Astrocyte (in vitro differentiated cells and primary cell): ENCODE data around the gene NEXMIF. TPM values are rescaled to one million over a fixed set of nuclear protein-coding genes. Genes with fewer than 3 reads are reported as not detected.

Source experiments
- DNase-seq: peaks from one replicate; pipeline ENCODE4 v3.0.0-alpha.2; 2010; ENCODE audit warnings: low read depth
- FAIRE-seq: peaks from 2 replicates; lab custom pipeline; 2011; peaks lifted over from hg19 to GRCh38; lab: Jason Lieb, UNC
- H2AFZ ChIP-seq: 2 replicates; pipeline ENCODE4 v1.6.0; 2012; ENCODE audit warnings: low read depth, low read length, inconsistent platforms
- H3K27ac ChIP-seq: 2 replicates; pipeline ENCODE4 v1.5.1; 2011; ENCODE audit warnings: low read depth, low read length, inconsistent platforms
- H3K27me3 ChIP-seq: 2 replicates; pipeline ENCODE4 v1.6.0; 2011; ENCODE audit warnings: low read length, inconsistent platforms; ENCODE audit not compliant: insufficient read depth
- H3K36me3 ChIP-seq: 2 replicates; pipeline ENCODE4 v1.5.1; 2011; ENCODE audit warnings: low read length, inconsistent platforms; ENCODE audit not compliant: insufficient read depth
- H3K4me1 ChIP-seq: 2 replicates; pipeline ENCODE4 v1.5.1; 2011; ENCODE audit warnings: low read length, inconsistent platforms; ENCODE audit not compliant: insufficient read depth
- H3K4me2 ChIP-seq: 2 replicates; pipeline ENCODE4 v1.6.0; 2012; ENCODE audit warnings: low read length, inconsistent platforms
- H3K4me3 ChIP-seq: 2 replicates; pipeline ENCODE4 v1.5.1; 2011; ENCODE audit warnings: low read depth, mild to moderate bottlenecking, low read length, inconsistent platforms; ENCODE audit not compliant: insufficient read depth
- H3K79me2 ChIP-seq: 2 replicates; pipeline ENCODE4 v1.6.0; 2012; ENCODE audit warnings: mild to moderate bottlenecking, low read length, inconsistent platforms; ENCODE audit not compliant: insufficient read depth
- H3K9ac ChIP-seq: 2 replicates; pipeline ENCODE4 v1.6.0; 2012; ENCODE audit warnings: mild to moderate bottlenecking, low read length, inconsistent platforms
- H3K9me3 ChIP-seq: 2 replicates; pipeline ENCODE4 v1.5.1; 2012; ENCODE audit warnings: low read depth, mild to moderate bottlenecking, low read length, inconsistent platforms; ENCODE audit not compliant: insufficient read depth
- H4K20me1 ChIP-seq: 2 replicates; pipeline ENCODE4 v1.6.0; 2012; ENCODE audit warnings: low read length, inconsistent platforms; ENCODE audit not compliant: insufficient read depth
- H3K27ac Mint-ChIP-seq: one replicate; pipeline ENCODE4 v1.8.0; 2021; ENCODE audit warnings: mild to moderate bottlenecking, mixed read lengths; ENCODE audit not compliant: unreplicated experiment
- H3K27me3 Mint-ChIP-seq: one replicate; pipeline ENCODE4 v1.8.0; 2021; ENCODE audit warnings: low read depth, mixed read lengths; ENCODE audit not compliant: unreplicated experiment
- H3K36me3 Mint-ChIP-seq: one replicate; pipeline ENCODE4 v1.8.0; 2021; ENCODE audit warnings: low read depth, mixed read lengths; ENCODE audit not compliant: unreplicated experiment
- H3K4me1 Mint-ChIP-seq: one replicate; pipeline ENCODE4 v1.8.0; 2021; ENCODE audit warnings: low read depth, mixed read lengths; ENCODE audit not compliant: unreplicated experiment
- H3K4me3 Mint-ChIP-seq: one replicate; pipeline ENCODE4 v1.8.0; 2021; ENCODE audit warnings: mild to moderate bottlenecking, moderate library complexity, mixed read lengths; ENCODE audit not compliant: unreplicated experiment
- H3K9me3 Mint-ChIP-seq: one replicate; pipeline ENCODE4 v1.8.0; 2021; ENCODE audit warnings: mild to moderate bottlenecking, mixed read lengths; ENCODE audit not compliant: unreplicated experiment
- CTCF ChIP-seq: IDR thresholded peaks from 2 replicates; pipeline ENCODE4 v1.5.1; 2011; ENCODE audit warnings: low read depth, mild to moderate bottlenecking, inconsistent platforms, low read length, moderate library complexity; ENCODE audit not compliant: insufficient read depth
- EZH2 ChIP-seq: IDR thresholded peaks from 2 replicates; pipeline ENCODE4 v1.6.1; 2012; ENCODE audit warnings: mild to moderate bottlenecking, low read length, inconsistent platforms; ENCODE audit not compliant: insufficient read depth
- total RNA-seq: library from RNA; stranded (reverse); gene quantifications from 2 replicates; pipeline ENCODE4 v1.2.1, GENCODE V29; 2021

The NEXMIF gene
- total RNA-seq, 1 donor from 2014 or later, result 0.48 TPM

- Mint-ChIP-seq H3K27ac (no peak overlapping the region), H3K4me1 (no peaks in the 10 kb centered on the region), H3K36me3 (no peaks in the 10 kb centered on the region), H3K27me3 (peaks cover 20% of the 10 kb centered on the region), H3K9me3 (peaks cover 2% of the 10 kb centered on the region), H3K4me3 (peak overlapping the region; percentile 81)
- no peak for FAIRE-seq
- peak overlapping the region; percentile 80 for H3K4me2 ChIP-seq
- H3K4me3 ChIP-seq, result peak overlapping the region; percentile 28
- H3K9me3 ChIP-seq, result no peaks in the 10 kb centered on the region
- no peaks in the 10 kb centered on the region for H3K4me1 ChIP-seq
- no peaks in the 10 kb centered on the region for H3K79me2 ChIP-seq
- peak overlapping the region; percentile 77 for H2AFZ ChIP-seq
- H3K27me3 ChIP-seq, result peaks cover 5% of the 10 kb centered on the region
- TF ChIP-seq CTCF, result no peak
- peak; percentile 43 for TF ChIP-seq EZH2
- no peak overlapping the region for H3K9ac ChIP-seq
- no peak overlapping the region for H3K27ac ChIP-seq
- no peaks in the 10 kb centered on the region for H3K36me3 ChIP-seq
- no peak for DNase-seq
- H4K20me1 ChIP-seq, result no peaks in the 10 kb centered on the region
Measured at GRCh38 chrX:74923942-74924448, 1.3 kb downstream of the NEXMIF start.

GRCh38 chrX:74922922-74923543 lies 2.2 kb downstream of the NEXMIF start:
- no peaks in the 10 kb centered on the region for H3K36me3 Mint-ChIP-seq
- Histone ChIP-seq H3K27me3 (peaks cover 5% of the 10 kb centered on the region), H3K27ac (no peak overlapping the region), H3K36me3 (no peaks in the 10 kb centered on the region), H3K4me2 (no peak overlapping the region), H3K4me1 (no peaks in the 10 kb centered on the region), H3K79me2 (no peaks in the 10 kb centered on the region), H3K4me3 (no peak overlapping the region), H2AFZ (no peak overlapping the region), H3K9ac (no peak overlapping the region), H3K9me3 (no peaks in the 10 kb centered on the region), H4K20me1 (no peaks in the 10 kb centered on the region)
- no peak overlapping the region for H3K27ac Mint-ChIP-seq
- H3K9me3 Mint-ChIP-seq, result peaks cover 2% of the 10 kb centered on the region
- H3K4me3 Mint-ChIP-seq, result no peak overlapping the region
- DNase-seq, result no peak
- H3K27me3 Mint-ChIP-seq, result peaks cover 20% of the 10 kb centered on the region
- TF ChIP-seq EZH2 (no peak), CTCF (no peak)
- H3K4me1 Mint-ChIP-seq, result no peaks in the 10 kb centered on the region
- FAIRE-seq, result peak; percentile 91

- Histone ChIP-seq H2AFZ (no peak overlapping the region), H3K9me3 (no peaks in the 10 kb centered on the region), H3K27me3 (no peaks in the 10 kb centered on the region), H3K36me3 (no peaks in the 10 kb centered on the region), H3K4me1 (no peaks in the 10 kb centered on the region), H3K4me2 (no peak overlapping the region), H3K9ac (no peak overlapping the region), H3K79me2 (no peaks in the 10 kb centered on the region), H4K20me1 (no peaks in the 10 kb centered on the region), H3K4me3 (no peak overlapping the region), H3K27ac (no peak overlapping the region)
- DNase-seq, result no peak
- peaks cover 2% of the 10 kb centered on the region for H3K27me3 Mint-ChIP-seq
- no peak overlapping the region for H3K27ac Mint-ChIP-seq
- TF ChIP-seq EZH2 (no peak), CTCF (no peak)
- H3K9me3 Mint-ChIP-seq, result no peaks in the 10 kb centered on the region
- no peaks in the 10 kb centered on the region for H3K36me3 Mint-ChIP-seq
- no peak overlapping the region for H3K4me3 Mint-ChIP-seq
- no peaks in the 10 kb centered on the region for H3K4me1 Mint-ChIP-seq
- FAIRE-seq, result peak; percentile 43
Measured at GRCh38 chrX:74911494-74911893, 13.8 kb downstream of the NEXMIF start.
